SK-N-SH treated with all-trans-retinoic acid at 6 μM for 48 hours (cell line): ENCODE measurements around the gene OR4D2.

Experiments
- ESRRG ChIP-seq: fragments of 250-450 bp; sonication (Bioruptor Pico); IDR thresholded peaks from 2 replicates; pipeline ENCODE4 v1.6.1; 2021; ENCODE audit warnings: mild to moderate bottlenecking
- GLIS3 ChIP-seq: fragments of 250-450 bp; sonication (Bioruptor Pico); IDR thresholded peaks from 2 replicates; pipeline ENCODE4 v1.5.0; 2020; ENCODE audit warnings: mild to moderate bottlenecking, moderate library complexity
- ISL1 ChIP-seq: fragments of 250-450 bp; sonication (Bioruptor Pico); IDR thresholded peaks from 2 replicates; pipeline ENCODE4 v2.1.2; 2022; ENCODE audit warnings: mild to moderate bottlenecking, moderate library complexity
- SNAI2 ChIP-seq: fragments of 250-450 bp; sonication (Bioruptor Pico); IDR thresholded peaks from 2 replicates; pipeline ENCODE4 v1.5.0; 2020; ENCODE audit warnings: mild to moderate bottlenecking, moderate library complexity
- ZFP30 ChIP-seq: fragments of 450-650 bp; formaldehyde crosslinking; IDR thresholded peaks from 2 replicates; pipeline ENCODE4 v1.5.0; 2022; ENCODE audit warnings: mild to moderate bottlenecking, moderate library complexity
- ZNF8 ChIP-seq: fragments of 450-650 bp; formaldehyde crosslinking; IDR thresholded peaks from 2 replicates; pipeline ENCODE4 v1.5.0; 2020; ENCODE audit warnings: mild to moderate bottlenecking, moderate library complexity
- TF ChIP-seq, protein P1 (sequence below): fragments of 250-450 bp; sonication (Bioruptor Pico); IDR thresholded peaks from 2 replicates; pipeline ENCODE4 v1.5.1; 2020; ENCODE audit warnings: low read depth, mild to moderate bottlenecking, moderate library complexity

GRCh38 chr17:58204796-58205195 is 38.0 kb downstream of the OR4D2 start:
- TF ChIP-seq ZNF8 (CRISPR knock-in tag) (no peak), SNAI2 (no peak), ESRRG (CRISPR knock-in tag) (no peak), GLIS3 (no peak), ISL1 (CRISPR knock-in tag) (no peak), ZFP30 (CRISPR knock-in tag) (no peak)
- TF ChIP-seq, protein P1, sequence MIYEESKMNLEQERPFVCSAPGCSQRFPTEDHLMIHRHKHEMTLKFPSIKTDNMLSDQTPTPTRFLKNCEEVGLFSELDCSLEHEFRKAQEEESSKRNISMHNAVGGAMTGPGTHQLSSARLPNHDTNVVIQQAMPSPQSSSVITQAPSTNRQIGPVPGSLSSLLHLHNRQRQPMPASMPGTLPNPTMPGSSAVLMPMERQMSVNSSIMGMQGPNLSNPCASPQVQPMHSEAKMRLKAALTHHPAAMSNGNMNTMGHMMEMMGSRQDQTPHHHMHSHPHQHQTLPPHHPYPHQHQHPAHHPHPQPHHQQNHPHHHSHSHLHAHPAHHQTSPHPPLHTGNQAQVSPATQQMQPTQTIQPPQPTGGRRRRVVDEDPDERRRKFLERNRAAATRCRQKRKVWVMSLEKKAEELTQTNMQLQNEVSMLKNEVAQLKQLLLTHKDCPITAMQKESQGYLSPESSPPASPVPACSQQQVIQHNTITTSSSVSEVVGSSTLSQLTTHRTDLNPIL (CRISPR knock-in tag), result no peak
